Measurements from ENCODE around the gene RAB4B.

GRCh38 chr19:40759352-40759751, 18.7 kb upstream of the RAB4B start:
- no peak for TF ChIP-seq CTCF (conservative IDR thresholded peaks at IDR 0.05; ENCODE audit: low read length)
- TF ChIP-seq EZH2phosphoT487 (IDR thresholded peaks at IDR 0.05; ENCODE audit: borderline replicate concordance) = no peak

Data from Loucy (cell line).